PC-9 (cell line): Measurements from ENCODE around the gene EIF1AY.

Experiments used
- CTCF ChIP-seq: fragments of 200-600 bp; sonication (generic); conservative IDR thresholded peaks from 2 replicates; pipeline ENCODE4 v1.6.1; 2017; ENCODE audit warnings: mixed run types, antibody characterized with exemption, mild to moderate bottlenecking, moderate library complexity
- EZH2 ChIP-seq: fragments of 200-600 bp; sonication (generic); IDR thresholded peaks from 2 replicates; pipeline ENCODE4 v1.8.0; 2017; ENCODE audit warnings: antibody characterized with exemption, low read depth

GRCh38 chrY:20546071-20546470, 29.5 kb upstream of the EIF1AY start:
- no peak for TF ChIP-seq EZH2
- no peak for TF ChIP-seq CTCF
